Rectal smooth muscle tissue (tissue), 1 donor: ENCODE data around the gene CACNB1.
"Not testable (repeated sequence)": the region's sequence is repeated elsewhere in the genome, so short reads cannot be mapped to it uniquely, and the experiment has no call there.

Experiments
- H3K27ac ChIP-seq: one replicate; pipeline ENCODE4 v1.7.0; 2013; ENCODE audit warnings: low read depth, low read length, inconsistent platforms
- H3K27me3 ChIP-seq: one replicate; pipeline ENCODE4 v1.7.0; 2013; ENCODE audit warnings: low read length; ENCODE audit not compliant: control insufficient read depth, insufficient read depth
- H3K36me3 ChIP-seq: one replicate; pipeline ENCODE4 v1.7.0; 2013; ENCODE audit warnings: low read length; ENCODE audit not compliant: control insufficient read depth, insufficient read depth
- H3K4me1 ChIP-seq: one replicate; pipeline ENCODE4 v1.7.0; 2013; ENCODE audit warnings: low read length; ENCODE audit not compliant: control insufficient read depth, insufficient read depth
- H3K4me3 ChIP-seq: one replicate; pipeline ENCODE4 v1.7.0; 2013; ENCODE audit warnings: low read length
- H3K9ac ChIP-seq: one replicate; pipeline ENCODE4 v1.7.0; 2013; ENCODE audit warnings: low read length

The CACNB1 gene

DNA sequence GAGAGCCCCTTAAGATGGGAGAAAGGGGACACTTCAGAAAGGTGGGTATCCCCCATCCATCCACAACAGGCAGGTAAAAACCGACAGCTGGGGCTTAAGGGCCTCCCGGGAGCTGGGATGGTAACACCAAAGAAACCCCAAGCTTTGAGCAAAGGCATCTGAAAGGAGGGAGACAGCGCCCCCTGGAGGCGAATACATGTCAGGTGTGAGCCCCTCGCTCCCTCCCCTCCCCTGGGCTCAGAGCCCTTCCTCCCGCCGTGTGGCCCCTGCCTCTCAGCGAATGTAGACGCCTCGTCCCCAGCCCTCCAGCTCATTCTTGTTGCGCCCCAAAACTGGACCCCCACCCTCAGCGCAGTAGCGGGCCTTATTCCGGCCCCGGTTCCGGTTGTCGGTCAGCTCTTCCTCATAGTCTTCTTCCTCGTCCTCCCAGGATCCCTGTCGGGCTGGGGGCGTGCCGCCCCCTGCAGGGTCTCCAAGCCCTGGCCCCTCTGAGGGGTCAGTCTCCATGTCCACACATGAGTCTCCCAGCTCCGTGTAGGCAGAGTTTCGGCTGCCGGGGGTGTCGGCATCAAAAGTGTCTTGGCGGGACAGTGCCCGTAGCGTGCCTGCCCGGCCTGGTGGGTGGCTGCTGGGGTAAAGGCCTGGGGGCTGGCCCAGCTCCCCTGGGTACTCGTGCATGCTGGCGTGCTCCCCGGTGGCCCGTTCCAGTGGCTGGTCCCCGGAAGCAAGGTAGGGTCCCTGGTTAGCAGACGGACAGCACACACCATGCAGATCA is 22.4 kb downstream of the CACNB1 start:
- H3K4me1 ChIP-seq: no peaks in the 10 kb centered on the region
- H3K27me3 ChIP-seq: no peaks in the 10 kb centered on the region
- H3K36me3 ChIP-seq: peaks cover 5% of the 10 kb centered on the region
- no peak overlapping the region for H3K27ac ChIP-seq
- H3K9ac ChIP-seq: no peak overlapping the region
- H3K4me3 ChIP-seq: no peak overlapping the region

DNA sequence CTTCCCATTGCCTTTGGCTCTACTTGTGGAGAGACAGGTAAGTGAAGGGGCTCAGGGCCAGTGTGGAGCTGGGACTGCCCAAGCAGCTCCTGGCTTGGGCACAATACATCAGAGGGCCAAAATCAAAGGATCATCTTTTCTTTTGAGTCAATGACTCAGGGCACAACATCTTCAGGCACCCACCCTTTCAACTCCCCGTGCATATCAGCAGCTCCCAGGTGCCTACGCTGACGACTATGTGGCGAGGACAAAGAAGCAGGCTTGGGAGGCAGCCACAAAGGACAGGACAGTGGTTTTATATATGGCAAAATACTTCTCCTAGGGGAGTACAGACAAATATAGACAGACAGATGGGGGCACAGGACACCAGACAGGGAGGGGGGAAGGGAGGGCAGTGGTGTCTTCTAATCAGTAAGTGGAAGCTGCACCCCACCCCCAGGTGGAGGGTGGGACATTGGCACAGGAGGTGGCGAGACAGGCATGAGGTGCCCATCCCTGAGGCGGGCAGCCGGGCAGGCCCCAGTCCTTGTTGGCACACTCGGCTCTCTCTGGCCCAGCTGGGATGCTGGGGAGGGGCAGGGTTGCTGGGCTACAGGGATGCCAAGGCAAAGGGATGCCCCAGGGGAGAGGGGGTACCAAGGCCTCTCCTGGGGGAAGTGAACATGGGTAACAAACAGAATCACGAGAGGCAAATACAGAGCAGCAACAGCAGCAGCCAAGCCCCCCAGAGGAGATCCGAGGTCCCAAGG is 23.8 kb downstream of the CACNB1 start:
- H3K4me3 ChIP-seq: no peak overlapping the region
- H3K27me3 ChIP-seq: no peaks in the 10 kb centered on the region
- no peak overlapping the region for H3K27ac ChIP-seq
- H3K36me3 ChIP-seq: peaks cover 5% of the 10 kb centered on the region
- no peak overlapping the region for H3K9ac ChIP-seq
- no peaks in the 10 kb centered on the region for H3K4me1 ChIP-seq

DNA sequence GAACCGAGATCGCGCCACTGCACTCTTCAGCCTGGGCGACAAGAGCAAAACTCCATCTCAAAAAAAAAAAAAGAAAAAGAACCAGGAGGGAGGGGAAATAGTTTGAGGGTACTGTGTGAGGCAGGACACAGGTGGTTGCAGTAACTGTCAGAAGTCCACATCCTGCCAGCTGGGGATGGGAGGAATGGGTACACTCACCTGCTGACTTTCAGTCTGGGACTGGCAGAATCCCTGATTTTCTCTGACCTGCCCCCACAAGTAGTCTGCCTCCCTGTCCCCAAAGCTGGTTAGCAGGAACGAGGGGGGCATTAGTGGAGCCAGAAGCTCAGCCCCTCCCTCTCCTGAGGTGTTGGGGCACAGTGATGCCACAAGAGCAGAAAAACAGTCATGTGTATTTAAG is 24.4 kb downstream of the CACNB1 start:
- Histone ChIP-seq H3K4me3 (no peak overlapping the region), H3K9ac (no peak overlapping the region), H3K4me1 (no peaks in the 10 kb centered on the region), H3K36me3 (peaks cover 5% of the 10 kb centered on the region), H3K27me3 (no peaks in the 10 kb centered on the region), H3K27ac (no peak overlapping the region)

DNA sequence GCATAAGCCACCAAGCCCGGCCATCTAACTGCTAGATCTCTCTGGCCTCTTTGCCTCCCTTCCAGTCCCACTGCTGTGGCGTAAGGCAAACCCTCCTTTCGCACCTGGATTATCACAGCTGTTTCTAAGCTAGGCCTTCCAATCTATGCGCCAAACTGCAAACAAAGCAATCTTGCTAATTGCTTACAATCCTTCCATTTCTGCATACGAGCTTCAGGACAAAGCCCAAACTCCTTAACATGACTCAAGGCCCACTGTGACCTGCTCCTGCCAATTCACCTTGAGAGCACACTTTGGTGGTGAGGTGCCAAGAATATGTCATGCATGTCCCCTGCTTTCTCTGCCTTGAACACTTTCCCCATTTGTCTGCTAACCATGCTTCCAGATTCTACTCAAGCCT is 25.5 kb downstream of the CACNB1 start:
- Histone ChIP-seq H3K27ac (no peak overlapping the region), H3K36me3 (no peaks in the 10 kb centered on the region)

DNA sequence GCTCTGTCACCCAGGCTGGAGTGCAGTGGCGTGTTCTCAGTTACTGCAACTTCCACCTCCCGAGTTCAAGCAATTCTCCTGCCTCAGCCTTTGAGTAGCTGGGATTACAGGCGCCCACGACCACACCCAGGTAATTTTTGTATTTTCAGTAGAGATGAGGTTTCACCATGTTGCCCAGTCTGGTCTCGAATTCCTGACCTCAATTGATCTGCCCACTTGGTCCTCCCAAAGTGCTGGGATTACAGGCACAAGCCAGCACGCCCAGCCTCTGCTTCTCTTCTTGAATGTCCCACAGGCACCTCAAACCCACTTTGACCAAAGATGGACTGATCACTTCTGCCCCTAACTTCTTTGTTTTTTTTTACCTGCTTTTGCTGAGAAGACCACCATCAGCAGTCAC is 26.9 kb downstream of the CACNB1 start:
- Histone ChIP-seq H3K4me1 (no peaks in the 10 kb centered on the region), H3K27me3 (no peaks in the 10 kb centered on the region), H3K36me3 (no peaks in the 10 kb centered on the region), H3K4me3 (no peak overlapping the region), H3K9ac (no peak overlapping the region), H3K27ac (no peak overlapping the region)

More for the DNA sequence above, 25.5 kb downstream of the CACNB1 start:
- Histone ChIP-seq H3K27me3 (no peaks in the 10 kb centered on the region), H3K9ac (no peak overlapping the region), H3K4me3 (no peak overlapping the region), H3K4me1 (no peaks in the 10 kb centered on the region)

DNA sequence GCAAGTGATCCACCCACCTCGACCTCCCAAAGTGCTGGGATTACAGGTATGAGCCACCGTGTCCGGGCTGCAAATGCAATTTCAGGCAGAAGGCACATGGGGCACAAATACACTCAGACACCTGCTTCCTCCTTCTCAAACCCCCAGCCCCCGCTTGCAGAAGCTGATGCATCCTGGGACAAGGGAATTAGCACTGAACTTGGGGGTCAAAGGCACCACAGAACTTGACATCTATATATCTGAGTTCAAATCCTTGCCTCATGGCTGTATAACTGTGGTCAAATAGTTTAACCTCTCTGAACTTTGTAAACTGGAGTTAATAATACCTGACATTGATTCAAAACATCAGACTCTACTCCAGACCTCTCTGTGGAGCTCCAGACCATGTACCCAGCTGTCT is 27.4 kb downstream of the CACNB1 start:
- no peak overlapping the region for H3K27ac ChIP-seq
- H3K27me3 ChIP-seq: no peaks in the 10 kb centered on the region
- no peak overlapping the region for H3K9ac ChIP-seq
- no peaks in the 10 kb centered on the region for H3K4me1 ChIP-seq
- H3K4me3 ChIP-seq: no peak overlapping the region
- no peaks in the 10 kb centered on the region for H3K36me3 ChIP-seq

DNA sequence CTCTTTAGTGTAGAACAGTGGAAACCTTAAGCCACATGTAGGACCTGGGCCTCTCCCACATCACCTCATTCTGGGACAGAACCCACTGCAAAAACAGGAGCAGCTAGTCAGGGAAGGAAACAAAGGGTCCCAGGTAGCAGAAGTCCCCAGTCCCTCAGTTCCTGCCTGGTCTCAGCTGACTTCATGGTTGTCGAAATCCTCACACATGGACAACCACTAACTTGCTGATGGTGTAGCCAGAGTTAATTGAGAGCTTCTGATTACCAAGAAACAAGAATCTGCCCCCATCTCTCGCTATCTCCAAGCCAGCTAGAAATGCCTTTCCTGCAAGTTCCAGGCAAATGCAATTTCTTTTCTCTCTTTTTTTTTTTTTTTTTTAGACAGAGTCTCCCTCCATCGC is 28.0 kb downstream of the CACNB1 start:
- Histone ChIP-seq H3K27ac (no peak overlapping the region), H3K4me1 (no peaks in the 10 kb centered on the region), H3K9ac (no peak overlapping the region), H3K27me3 (no peaks in the 10 kb centered on the region), H3K4me3 (no peak overlapping the region), H3K36me3 (no peaks in the 10 kb centered on the region)

DNA sequence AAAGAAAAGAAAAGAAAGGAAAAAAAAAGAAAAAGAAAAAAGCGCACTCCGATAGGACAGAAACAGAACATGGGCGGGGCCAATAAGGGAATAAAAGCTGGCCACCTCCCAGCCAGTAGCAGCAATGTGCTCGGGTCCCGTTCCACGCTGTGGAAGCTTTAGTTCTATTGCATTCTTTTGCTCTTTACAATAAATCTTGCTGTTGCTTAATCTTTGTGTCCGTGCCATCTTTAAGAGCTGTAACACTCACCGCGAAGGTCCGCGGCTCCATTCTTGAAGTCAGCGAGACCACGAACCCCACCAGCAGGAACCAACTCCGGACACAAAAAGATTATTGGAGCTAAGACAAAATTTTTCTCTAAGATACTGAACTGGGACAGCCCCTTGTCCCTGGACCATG is 28.4 kb downstream of the CACNB1 start:
- Histone ChIP-seq H3K27ac (no peak overlapping the region), H3K9ac (no peak overlapping the region), H3K36me3 (no peaks in the 10 kb centered on the region), H3K27me3 (no peaks in the 10 kb centered on the region), H3K4me3 (no peak overlapping the region), H3K4me1 (peaks cover 2% of the 10 kb centered on the region)

DNA sequence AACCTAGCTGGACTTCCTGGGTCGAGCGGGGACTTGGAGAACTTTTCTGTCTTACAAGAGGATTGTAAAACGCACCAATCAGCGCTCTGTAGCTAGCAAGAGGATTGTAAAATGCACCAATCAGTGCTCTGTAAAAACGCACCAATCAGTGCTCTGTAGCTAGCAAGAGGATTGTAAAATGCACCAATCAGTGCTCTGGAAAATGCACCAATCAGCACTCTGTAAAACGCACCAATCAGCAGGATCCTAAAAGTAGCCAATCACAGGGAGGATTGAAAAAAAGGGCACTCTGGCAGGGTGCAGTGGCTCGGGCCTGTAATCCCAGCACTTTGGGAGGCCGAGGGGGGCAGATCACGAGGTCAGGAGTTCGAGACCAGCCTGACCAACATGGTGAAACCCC is 29.0 kb downstream of the CACNB1 start:
- not testable (repeated sequence) for H3K4me3 ChIP-seq, H3K4me1 ChIP-seq, H3K36me3 ChIP-seq, H3K27ac ChIP-seq, H3K27me3 ChIP-seq, H3K9ac ChIP-seq

DNA sequence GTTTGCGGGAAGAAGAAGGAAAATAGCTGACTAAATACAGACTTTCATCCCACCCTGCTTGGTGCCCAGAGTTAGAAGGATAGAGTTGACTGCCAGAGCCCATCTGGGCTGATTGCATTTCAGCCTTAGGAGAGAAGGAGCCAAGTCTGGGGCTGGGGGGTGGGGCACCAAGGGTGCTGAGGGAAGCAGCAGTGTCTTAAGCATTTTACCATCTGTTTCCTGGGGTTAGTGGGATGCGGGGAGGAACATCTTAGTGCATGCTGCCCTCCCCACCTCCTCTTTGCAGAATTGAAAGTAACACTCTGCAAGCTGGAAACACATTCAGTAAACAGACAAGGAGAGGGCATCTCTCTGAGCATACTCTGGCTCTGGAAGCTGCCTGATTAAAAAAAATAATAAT is 30.0 kb downstream of the CACNB1 start:
- H3K27me3 ChIP-seq: no peaks in the 10 kb centered on the region
- no peak overlapping the region for H3K27ac ChIP-seq
- no peak overlapping the region for H3K4me3 ChIP-seq
- H3K36me3 ChIP-seq: no peaks in the 10 kb centered on the region
- no peak overlapping the region for H3K9ac ChIP-seq
- peaks cover 2% of the 10 kb centered on the region for H3K4me1 ChIP-seq

DNA sequence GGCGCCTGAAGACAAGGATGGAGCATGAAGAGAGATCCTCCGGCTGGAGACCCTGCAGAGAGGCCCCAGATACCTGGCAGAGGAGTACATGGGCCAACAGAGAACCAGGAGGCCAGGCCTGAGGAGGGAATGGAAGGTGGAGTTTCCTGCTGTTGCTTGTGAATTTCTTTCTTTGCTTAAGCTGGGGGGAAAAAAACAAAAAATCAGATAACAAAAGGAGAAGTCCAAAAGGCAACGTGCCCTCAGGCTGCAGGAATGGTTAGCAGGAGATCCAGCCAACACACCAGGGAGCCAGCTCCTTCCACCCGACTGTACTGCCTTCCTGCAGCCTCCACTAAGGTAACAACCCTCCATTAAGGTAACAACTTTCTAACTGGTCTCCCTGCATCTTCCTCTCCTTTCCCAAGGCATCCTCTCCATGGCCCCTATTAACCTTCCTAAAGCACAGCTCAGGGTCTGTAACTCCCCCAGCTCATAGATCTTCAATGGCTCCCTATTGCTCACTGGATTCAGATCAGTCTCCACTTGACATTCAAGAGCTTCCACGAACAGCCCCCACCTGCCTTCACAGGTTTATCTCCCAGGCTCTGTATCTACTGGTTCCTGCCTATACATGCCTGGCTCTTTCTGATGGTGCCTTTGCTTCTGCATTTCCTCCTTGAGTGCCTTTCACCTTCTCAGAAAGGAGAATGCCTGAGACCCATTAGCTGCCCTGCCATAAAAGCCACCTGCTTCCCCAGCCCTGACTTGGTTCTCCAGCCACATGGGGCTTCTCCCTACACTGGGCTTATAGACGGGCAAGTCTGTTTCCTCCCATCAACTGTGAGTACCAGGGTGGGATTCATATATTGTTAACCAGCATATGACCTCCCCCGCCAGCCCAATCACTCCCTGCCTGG is 30.8 kb downstream of the CACNB1 start:
- no peak overlapping the region for H3K27ac ChIP-seq
- no peaks in the 10 kb centered on the region for H3K27me3 ChIP-seq
- no peak overlapping the region for H3K9ac ChIP-seq
- no peaks in the 10 kb centered on the region for H3K36me3 ChIP-seq
- H3K4me1 ChIP-seq: peaks cover 2% of the 10 kb centered on the region
- no peak overlapping the region for H3K4me3 ChIP-seq

DNA sequence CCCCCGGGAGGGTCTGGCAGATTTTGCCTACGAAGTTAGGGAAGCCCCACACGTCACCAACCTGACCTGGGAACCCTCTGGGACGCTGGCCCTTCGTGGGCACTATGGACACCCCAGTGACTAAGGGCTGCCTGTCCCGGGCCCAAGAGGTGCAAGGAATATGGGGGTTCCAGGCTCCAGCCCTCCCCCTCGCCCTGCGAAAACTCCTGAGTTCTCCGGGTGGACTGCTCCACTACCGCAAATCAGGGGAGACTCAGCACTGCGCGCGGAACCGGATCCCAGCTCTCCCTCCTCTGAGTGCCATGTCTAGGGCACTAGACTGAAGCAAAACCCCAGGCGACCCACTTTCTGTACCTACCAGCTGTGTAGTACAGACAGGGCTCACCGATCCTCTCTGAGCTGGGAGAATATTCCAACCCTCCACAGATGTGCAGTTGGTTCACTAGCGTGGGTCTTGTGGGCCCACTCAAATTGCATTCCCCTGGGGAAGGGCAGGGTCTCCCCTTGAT is 31.6 kb downstream of the CACNB1 start, which contains the start of gene ARL5C:
TSS of gene ARL5C (minus strand) at position 321 of the 509 bp plus-strand sequence. CDS start 401 bp downstream, outside the sequence.
- Histone ChIP-seq H3K4me1 (peaks cover 2% of the 10 kb centered on the region), H3K27me3 (no peaks in the 10 kb centered on the region), H3K27ac (no peak within 1 kb of the TSS), H3K4me3 (peak within 1 kb of the TSS; percentile 76), H3K9ac (no peak within 1 kb of the TSS), H3K36me3 (no peaks in the 10 kb centered on the region)
